Type B pancreatic cell (in vitro differentiated cells): Measurements from ENCODE around the gene HMGN2. TPM values are rescaled to one million over a fixed set of nuclear protein-coding genes. Genes with fewer than 3 reads are reported as not detected.
A peak's percentile ranks its signal among the peaks of the same experiment; 100 is the strongest.

Experiments
- DNase-seq: peaks from one replicate; pipeline ENCODE4 v3.0.0; 2021; ENCODE audit warnings: mixed read lengths; ENCODE audit not compliant: unreplicated experiment; ENCODE audit errors: extremely low spot score
- H3K27ac Mint-ChIP-seq: 2 replicates; pipeline ENCODE4 v1.8.0; 2021; ENCODE audit warnings: mild to moderate bottlenecking, mixed read lengths
- H3K27me3 Mint-ChIP-seq: 2 replicates; pipeline ENCODE4 v1.8.0; 2021; ENCODE audit warnings: mixed read lengths
- H3K36me3 Mint-ChIP-seq: 2 replicates; pipeline ENCODE4 v1.8.0; 2021; ENCODE audit warnings: mixed read lengths
- H3K4me1 Mint-ChIP-seq: one replicate; pipeline ENCODE4 v1.8.0; 2021; ENCODE audit warnings: mixed read lengths; ENCODE audit not compliant: unreplicated experiment
- H3K4me3 Mint-ChIP-seq: 2 replicates; pipeline ENCODE4 v1.8.0; 2021; ENCODE audit warnings: mild to moderate bottlenecking, mixed read lengths
- H3K9me3 Mint-ChIP-seq: 2 replicates; pipeline ENCODE4 v1.8.0; 2021; ENCODE audit warnings: mixed read lengths
- CTCF ChIP-seq: fragments of 200-600 bp; sonication (generic); conservative IDR thresholded peaks from 2 replicates; pipeline ENCODE4 v1.5.0; 2021; ENCODE audit warnings: antibody characterized with exemption, mild to moderate bottlenecking
- total RNA-seq: library from RNA; stranded (reverse); gene quantifications from 2 replicates; pipeline ENCODE4 v1.2.1, GENCODE V29; 2021; ENCODE audit warnings: low replicate concordance

Gene HMGN2
- total RNA-seq, 1 donor from 2014 or later = 559 TPM

GRCh38 chr1:26477446-26478152, 5.4 kb downstream of the HMGN2 start:
- H3K9me3 Mint-ChIP-seq = no peaks in the 10 kb centered on the region
- peaks cover 36% of the 10 kb centered on the region for H3K36me3 Mint-ChIP-seq
- H3K27ac Mint-ChIP-seq = peak overlapping the region; percentile 61
- no peaks in the 10 kb centered on the region for H3K27me3 Mint-ChIP-seq
- peak overlapping the region; percentile 65 for H3K4me3 Mint-ChIP-seq
- no peak for TF ChIP-seq CTCF
- no peak for DNase-seq
- peaks cover 21% of the 10 kb centered on the region for H3K4me1 Mint-ChIP-seq

GRCh38 chr1:26478159-26478558, 5.9 kb downstream of the HMGN2 start:
- H3K9me3 Mint-ChIP-seq = no peaks in the 10 kb centered on the region
- no peak for TF ChIP-seq CTCF
- H3K4me1 Mint-ChIP-seq = peaks cover 25% of the 10 kb centered on the region
- H3K27ac Mint-ChIP-seq = no peak overlapping the region
- H3K36me3 Mint-ChIP-seq = peaks cover 36% of the 10 kb centered on the region
- H3K4me3 Mint-ChIP-seq = peak overlapping the region; percentile 45
- no peaks in the 10 kb centered on the region for H3K27me3 Mint-ChIP-seq
- DNase-seq = no peak

GRCh38 chr1:26478988-26479387, 6.7 kb downstream of the HMGN2 start:
- no peaks in the 10 kb centered on the region for H3K9me3 Mint-ChIP-seq
- TF ChIP-seq CTCF = no peak
- peaks cover 28% of the 10 kb centered on the region for H3K36me3 Mint-ChIP-seq
- no peak for DNase-seq
- no peaks in the 10 kb centered on the region for H3K27me3 Mint-ChIP-seq
- H3K27ac Mint-ChIP-seq = peak overlapping the region; percentile 1
- H3K4me1 Mint-ChIP-seq = peaks cover 18% of the 10 kb centered on the region
- H3K4me3 Mint-ChIP-seq = no peak overlapping the region

GRCh38 chr1:26482921-26483320, 10.7 kb downstream of the HMGN2 start:
- H3K4me1 Mint-ChIP-seq = peaks cover 4% of the 10 kb centered on the region
- peak overlapping the region; percentile 54 for H3K27ac Mint-ChIP-seq
- H3K27me3 Mint-ChIP-seq = no peaks in the 10 kb centered on the region
- peaks cover 5% of the 10 kb centered on the region for H3K36me3 Mint-ChIP-seq
- DNase-seq = no peak
- TF ChIP-seq CTCF = no peak
- H3K4me3 Mint-ChIP-seq = no peak overlapping the region
- H3K9me3 Mint-ChIP-seq = no peaks in the 10 kb centered on the region

- peak overlapping the region; percentile 7 for H3K27ac Mint-ChIP-seq
- no peaks in the 10 kb centered on the region for H3K9me3 Mint-ChIP-seq
- no peak overlapping the region for H3K4me3 Mint-ChIP-seq
- DNase-seq = no peak
- peaks cover 4% of the 10 kb centered on the region for H3K4me1 Mint-ChIP-seq
- no peaks in the 10 kb centered on the region for H3K27me3 Mint-ChIP-seq
- peaks cover under 1% of the 10 kb centered on the region for H3K36me3 Mint-ChIP-seq
- no peak for TF ChIP-seq CTCF
Observed at GRCh38 chr1:26483980-26484379, 11.7 kb downstream of the HMGN2 start.
